Measurements from ENCODE around the gene DAW1.

- no peak for TF ChIP-seq CTCF (IDR thresholded peaks at IDR 0.05)
- TF ChIP-seq POLR2A (IDR thresholded peaks at IDR 0.05): no peak
These were observed 10.4 kb upstream of the DAW1 start for GRCh38 chr2:227861011-227861410.

All from testis (tissue), 2 donors.